Endodermal cell (in vitro differentiated cells): ENCODE measurements around the gene ARHGAP6. TPM values are rescaled to one million over a fixed set of nuclear protein-coding genes. Genes with fewer than 3 reads are reported as not detected.

Experiments used
- DNase-seq: peaks from one replicate; pipeline ENCODE4 v3.0.0-alpha.2; 2017
- H3K27ac ChIP-seq: 2 replicates; pipeline ENCODE4 v1.5.1; 2013; ENCODE audit warnings: mild to moderate bottlenecking, low read depth, low read length, moderate library complexity
- H3K27me3 ChIP-seq: 2 replicates; pipeline ENCODE4 v1.6.1; 2013; ENCODE audit warnings: mild to moderate bottlenecking, low read length, moderate library complexity; ENCODE audit not compliant: insufficient read depth, control insufficient read depth, poor library complexity, severe bottlenecking
- H3K36me3 ChIP-seq: 2 replicates; pipeline ENCODE4 v1.7.0; 2013; ENCODE audit warnings: mild to moderate bottlenecking, low read length, moderate library complexity; ENCODE audit not compliant: control insufficient read depth, insufficient read depth
- H3K4me1 ChIP-seq: one replicate; pipeline ENCODE4 v1.7.0; 2013; ENCODE audit warnings: low read length; ENCODE audit not compliant: control insufficient read depth, insufficient read depth
- H3K4me3 ChIP-seq: 2 replicates; pipeline ENCODE4 v1.5.1; 2013; ENCODE audit warnings: mild to moderate bottlenecking, low read length, moderate library complexity
- H3K9ac ChIP-seq: 2 replicates; pipeline ENCODE4 v1.6.1; 2013; ENCODE audit warnings: mild to moderate bottlenecking, low read length, moderate library complexity; ENCODE audit not compliant: poor library complexity, severe bottlenecking; ENCODE audit errors: extremely low read depth
- H3K9me3 ChIP-seq: 2 replicates; pipeline ENCODE4 v1.6.1; 2013; ENCODE audit warnings: mild to moderate bottlenecking, low read length, moderate library complexity; ENCODE audit not compliant: control insufficient read depth
- H3K27ac Mint-ChIP-seq: 2 replicates; pipeline ENCODE4 v1.8.0; 2020; ENCODE audit warnings: mixed read lengths
- H3K27me3 Mint-ChIP-seq: 2 replicates; pipeline ENCODE4 v1.8.0; 2021; ENCODE audit warnings: mild to moderate bottlenecking, mixed read lengths; ENCODE audit not compliant: insufficient read depth
- H3K36me3 Mint-ChIP-seq: 2 replicates; pipeline ENCODE4 v1.8.0; 2020; ENCODE audit warnings: low read depth, mixed read lengths
- H3K4me1 Mint-ChIP-seq: 2 replicates; pipeline ENCODE4 v1.8.0; 2020; ENCODE audit warnings: mixed read lengths
- H3K4me3 Mint-ChIP-seq: 2 replicates; pipeline ENCODE4 v1.8.0; 2020; ENCODE audit warnings: mild to moderate bottlenecking, moderate library complexity, mixed read lengths
- H3K9me3 Mint-ChIP-seq: 2 replicates; pipeline ENCODE4 v1.8.0; 2020; ENCODE audit warnings: mild to moderate bottlenecking, mixed read lengths
- WGBS, 2 experiments: methylation state at CpG; one replicate each; pipeline versions ENCODE4 v1.1.5 to v1.1.7; 2013; ENCODE audit warnings: missing lambda C conversion rate in 2 of 2, mixed read lengths in 1 of 2; ENCODE audit not compliant: insufficient coverage in 1 of 2, insufficient read length in 1 of 2; 5-methylcytosine and 5-hydroxymethylcytosine counted together
- total RNA-seq, 2 donors: library from RNA; stranded (reverse); fragmentation: NEBNext Ultra II Directional in 1 of 2; extraction: Animal tissue kit (Norgen Biotek cat#: 25700) in 1 of 2; gene quantifications; 2 replicates in 1 of 2; 3 replicates in 1 of 2; pipeline ENCODE4 v1.2.1, GENCODE V29; 2021
- TF ChIP-seq, protein P1 (sequence below): fragments of 200-600 bp; sonication (generic); conservative IDR thresholded peaks from 2 replicates; pipeline ENCODE4 v1.5.0; 2021; ENCODE audit warnings: antibody characterized with exemption, mild to moderate bottlenecking

The ARHGAP6 gene
- total RNA-seq, 2 donors from 2014 or later = 0.48 to 0.73 TPM

- DNase-seq = no peak
- WGBS, 2 experiments = 94% methylated on average over 1 of the region's 1 CpG; no CpG with 5 or more reads in 1 of the 2 experiments
- no peaks in the 10 kb centered on the region for H3K27me3 ChIP-seq
- no peak overlapping the region for H3K4me3 ChIP-seq
- H3K9ac ChIP-seq = no peak overlapping the region
- no peaks in the 10 kb centered on the region for H3K9me3 ChIP-seq
- H3K4me3 Mint-ChIP-seq = no peak overlapping the region
- no peak overlapping the region for H3K27ac ChIP-seq
- H3K27ac Mint-ChIP-seq = no peak overlapping the region
- H3K27me3 Mint-ChIP-seq = no peaks in the 10 kb centered on the region
- H3K9me3 Mint-ChIP-seq = peaks cover 48% of the 10 kb centered on the region
- H3K36me3 ChIP-seq = no peaks in the 10 kb centered on the region
- H3K36me3 Mint-ChIP-seq = no peaks in the 10 kb centered on the region
- H3K4me1 ChIP-seq = no peaks in the 10 kb centered on the region
- H3K4me1 Mint-ChIP-seq = no peaks in the 10 kb centered on the region
- TF ChIP-seq, protein P1, sequence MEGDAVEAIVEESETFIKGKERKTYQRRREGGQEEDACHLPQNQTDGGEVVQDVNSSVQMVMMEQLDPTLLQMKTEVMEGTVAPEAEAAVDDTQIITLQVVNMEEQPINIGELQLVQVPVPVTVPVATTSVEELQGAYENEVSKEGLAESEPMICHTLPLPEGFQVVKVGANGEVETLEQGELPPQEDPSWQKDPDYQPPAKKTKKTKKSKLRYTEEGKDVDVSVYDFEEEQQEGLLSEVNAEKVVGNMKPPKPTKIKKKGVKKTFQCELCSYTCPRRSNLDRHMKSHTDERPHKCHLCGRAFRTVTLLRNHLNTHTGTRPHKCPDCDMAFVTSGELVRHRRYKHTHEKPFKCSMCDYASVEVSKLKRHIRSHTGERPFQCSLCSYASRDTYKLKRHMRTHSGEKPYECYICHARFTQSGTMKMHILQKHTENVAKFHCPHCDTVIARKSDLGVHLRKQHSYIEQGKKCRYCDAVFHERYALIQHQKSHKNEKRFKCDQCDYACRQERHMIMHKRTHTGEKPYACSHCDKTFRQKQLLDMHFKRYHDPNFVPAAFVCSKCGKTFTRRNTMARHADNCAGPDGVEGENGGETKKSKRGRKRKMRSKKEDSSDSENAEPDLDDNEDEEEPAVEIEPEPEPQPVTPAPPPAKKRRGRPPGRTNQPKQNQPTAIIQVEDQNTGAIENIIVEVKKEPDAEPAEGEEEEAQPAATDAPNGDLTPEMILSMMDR = no peak
Observed at GRCh38 chrX:11474021-11474420, 191.7 kb downstream of the ARHGAP6 start.

GRCh38 chrX:11472879-11473278, 192.8 kb downstream of the ARHGAP6 start:
- no peaks in the 10 kb centered on the region for H3K4me1 Mint-ChIP-seq
- no peaks in the 10 kb centered on the region for H3K9me3 ChIP-seq
- H3K27me3 ChIP-seq = no peaks in the 10 kb centered on the region
- 96% methylated on average over 3 of the region's 3 CpGs; no CpG with 5 or more reads in 1 of the 2 experiments for WGBS, 2 experiments
- H3K4me3 Mint-ChIP-seq = no peak overlapping the region
- H3K4me3 ChIP-seq = no peak overlapping the region
- H3K9me3 Mint-ChIP-seq = peaks cover 55% of the 10 kb centered on the region
- no peak overlapping the region for H3K27ac ChIP-seq
- no peak overlapping the region for H3K27ac Mint-ChIP-seq
- TF ChIP-seq, protein P1 = no peak
- H3K36me3 ChIP-seq = no peaks in the 10 kb centered on the region
- H3K9ac ChIP-seq = no peak overlapping the region
- no peaks in the 10 kb centered on the region for H3K36me3 Mint-ChIP-seq
- H3K27me3 Mint-ChIP-seq = no peaks in the 10 kb centered on the region
- H3K4me1 ChIP-seq = no peaks in the 10 kb centered on the region
- no peak for DNase-seq

DNA sequence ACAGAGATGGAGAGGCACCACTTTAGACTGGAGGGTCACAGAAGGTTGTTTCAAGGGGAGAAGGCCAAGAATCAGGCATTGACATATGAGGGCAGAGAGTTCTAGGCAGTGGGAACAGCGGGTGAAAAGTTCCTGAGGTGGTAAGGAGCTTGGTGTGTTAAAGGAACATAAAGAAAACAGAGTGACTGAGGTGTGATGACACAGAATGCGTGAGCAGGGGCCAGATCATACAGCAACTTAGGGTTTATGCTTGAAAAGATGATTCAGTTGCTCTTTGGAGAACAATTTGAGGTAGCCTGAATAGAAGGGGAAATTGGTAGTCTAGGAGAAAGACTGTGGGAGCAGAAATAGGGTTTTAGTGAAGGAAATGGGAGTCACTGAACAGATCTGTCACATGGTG, 193.3 kb downstream of the ARHGAP6 start:
- Mint-ChIP-seq H3K36me3 (no peaks in the 10 kb centered on the region), H3K27me3 (no peaks in the 10 kb centered on the region), H3K4me1 (no peaks in the 10 kb centered on the region), H3K27ac (no peak overlapping the region), H3K4me3 (no peak overlapping the region), H3K9me3 (peaks cover 53% of the 10 kb centered on the region)
- Histone ChIP-seq H3K27me3 (no peaks in the 10 kb centered on the region), H3K4me3 (no peak overlapping the region), H3K9ac (no peak overlapping the region), H3K9me3 (no peaks in the 10 kb centered on the region), H3K27ac (no peak overlapping the region), H3K4me1 (no peaks in the 10 kb centered on the region), H3K36me3 (no peaks in the 10 kb centered on the region)
- DNase-seq = no peak
- TF ChIP-seq, protein P1 = no peak
- WGBS, 2 experiments = 92% methylated on average over 2 of the region's 2 CpGs; no CpG with 5 or more reads in 1 of the 2 experiments
